HG03558 (cell line): ENCODE results near the gene SEPTIN1.
A peak's percentile ranks its signal among the peaks of the same experiment; 100 is the strongest.

Experiments used
- ATAC-seq: cut with Tn5 transposase; IDR thresholded peaks from one replicate; pipeline ENCODE4 v1.9.1; 2021; ENCODE audit warnings: moderate number of reproducible peaks; ENCODE audit not compliant: unreplicated experiment; ENCODE audit errors: extremely low read depth

Gene SEPTIN1

GRCh38 chr16:30377050-30377811, 5.1 kb downstream of the SEPTIN1 start:
- no peak for ATAC-seq

GRCh38 chr16:30376461-30376902, 5.9 kb downstream of the SEPTIN1 start:
- no peak for ATAC-seq

GRCh38 chr16:30375864-30376263, 6.5 kb downstream of the SEPTIN1 start:
- ATAC-seq, result no peak

GRCh38 chr16:30374538-30374937, 7.8 kb downstream of the SEPTIN1 start, which contains the start of gene MYL11:
Gene MYL11 (plus strand): TSS chr16:30374802. CDS start chr16:30374858, 56 bp downstream.
- ATAC-seq, result no peak

- ATAC-seq, result no peak
These were observed 9.6 kb downstream of the SEPTIN1 start for GRCh38 chr16:30372725-30373124.

- ATAC-seq, result no peak
These were observed 10.2 kb downstream of the SEPTIN1 start for GRCh38 chr16:30372038-30372712.

GRCh38 chr16:30371248-30371816, 11.0 kb downstream of the SEPTIN1 start:
- no peak for ATAC-seq

GRCh38 chr16:30370456-30371247, 11.7 kb downstream of the SEPTIN1 start, which contains the start of gene TBC1D10B:
Gene TBC1D10B (minus strand): TSS chr16:30370494. CDS start chr16:30370183, 311 bp downstream.
- ATAC-seq, result peak; percentile 49

GRCh38 chr16:30369938-30370455, 12.4 kb downstream of the SEPTIN1 start:
- no peak for ATAC-seq

- no peak for ATAC-seq
These were observed 13.0 kb downstream of the SEPTIN1 start for GRCh38 chr16:30369091-30369937.

- ATAC-seq, result no peak
These were observed 13.6 kb downstream of the SEPTIN1 start for GRCh38 chr16:30368792-30369090.

GRCh38 chr16:30368122-30368791, 14.1 kb downstream of the SEPTIN1 start:
- ATAC-seq, result no peak

- ATAC-seq, result no peak
These were observed 14.9 kb downstream of the SEPTIN1 start for GRCh38 chr16:30367349-30368009.

GRCh38 chr16:30366511-30366910, 15.8 kb downstream of the SEPTIN1 start:
- no peak for ATAC-seq

- ATAC-seq, result no peak
These were observed 17.2 kb downstream of the SEPTIN1 start for GRCh38 chr16:30365200-30365599.

- no peak for ATAC-seq
These were observed 21.2 kb downstream of the SEPTIN1 start for GRCh38 chr16:30361180-30361579.

- no peak for ATAC-seq
These were observed 22.5 kb downstream of the SEPTIN1 start for GRCh38 chr16:30359871-30360170.

- no peak for ATAC-seq
These were observed 23.1 kb downstream of the SEPTIN1 start for GRCh38 chr16:30358990-30359870.
